SHP77 treated with DMSO at 0.1 percent for 48 hours (cell line): ENCODE measurements around the gene GTF2IRD1.
"Not testable (repeated sequence)": the region's sequence is repeated elsewhere in the genome, so short reads cannot be mapped to it uniquely, and the experiment has no call there.

ENCODE experiments used
- DNase-seq: peaks from one replicate; lab custom pipeline; 2025; lab: John Stamatoyannopoulos, UW

The GTF2IRD1 gene

GRCh38 chr7:74453322-74454011, at the start of gene GTF2IRD1:
Gene GTF2IRD1 (plus strand): TSS chr7:74453906. CDS start chr7:74508081, 54,175 bp downstream.
- DNase-seq = peak; percentile 50

DNA sequence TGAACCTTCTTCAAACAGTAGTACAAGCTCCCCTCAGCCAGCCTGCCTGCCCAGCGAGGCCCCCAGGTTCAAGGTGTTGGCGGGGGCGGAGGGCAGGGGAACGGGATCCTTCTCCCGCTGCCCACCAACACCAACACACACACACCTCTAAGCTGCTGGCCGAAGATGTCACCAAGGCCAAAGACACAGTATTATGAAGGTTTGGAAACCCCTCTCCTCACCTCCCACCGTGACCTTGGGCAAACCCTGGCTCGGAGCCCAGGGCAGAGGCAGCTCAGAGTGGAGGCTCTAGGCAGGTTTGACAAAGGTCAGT, 49.4 kb upstream of the GTF2IRD1 start:
- DNase-seq = no peak

- DNase-seq = no peak
Measured at GRCh38 chr7:74404741-74405140, 49.0 kb upstream of the GTF2IRD1 start.

GRCh38 chr7:74405191-74405898, 48.4 kb upstream of the GTF2IRD1 start:
- no peak for DNase-seq

GRCh38 chr7:74405899-74406512, 47.7 kb upstream of the GTF2IRD1 start:
- DNase-seq = no peak

DNA sequence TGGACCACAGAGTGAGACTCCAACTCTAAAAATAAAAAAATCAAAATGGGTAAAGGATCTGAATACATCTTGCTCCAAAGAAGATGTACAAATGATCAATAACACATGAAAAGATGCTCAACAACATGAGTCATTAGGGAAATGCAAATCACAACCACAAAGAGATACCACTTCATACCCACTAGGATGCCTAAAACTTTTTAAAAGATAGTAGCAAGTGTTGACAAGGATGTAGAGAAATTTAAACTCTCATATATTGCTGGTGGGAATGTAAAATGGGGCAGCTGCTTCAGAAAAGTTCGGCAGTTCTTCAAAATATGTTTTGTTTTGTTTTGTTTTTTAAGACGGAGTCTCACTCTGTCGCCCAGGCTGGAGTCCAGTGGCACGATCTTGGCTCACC, 45.7 kb upstream of the GTF2IRD1 start:
- no peak for DNase-seq

DNA sequence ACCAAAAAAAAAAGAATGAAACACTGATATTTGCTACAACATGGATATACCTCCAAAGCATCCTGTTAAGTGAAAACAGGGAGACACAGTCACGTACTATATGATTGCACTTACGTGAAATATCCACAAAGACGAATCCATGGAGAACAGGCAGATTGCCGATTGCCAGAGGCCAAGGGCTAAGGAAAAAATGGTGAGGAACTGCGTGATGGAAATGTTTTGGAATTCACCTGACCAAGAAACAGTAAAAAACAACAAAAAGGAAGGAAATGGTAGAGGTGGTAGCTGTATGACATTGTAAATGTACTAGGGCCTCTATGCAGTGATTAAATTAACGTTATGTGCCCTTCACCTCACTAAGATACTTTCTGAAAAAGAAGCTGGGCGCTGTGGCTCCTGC, 44.1 kb upstream of the GTF2IRD1 start:
- DNase-seq = no peak

- no peak for DNase-seq
Measured at GRCh38 chr7:74410772-74411171, 42.9 kb upstream of the GTF2IRD1 start.

DNA sequence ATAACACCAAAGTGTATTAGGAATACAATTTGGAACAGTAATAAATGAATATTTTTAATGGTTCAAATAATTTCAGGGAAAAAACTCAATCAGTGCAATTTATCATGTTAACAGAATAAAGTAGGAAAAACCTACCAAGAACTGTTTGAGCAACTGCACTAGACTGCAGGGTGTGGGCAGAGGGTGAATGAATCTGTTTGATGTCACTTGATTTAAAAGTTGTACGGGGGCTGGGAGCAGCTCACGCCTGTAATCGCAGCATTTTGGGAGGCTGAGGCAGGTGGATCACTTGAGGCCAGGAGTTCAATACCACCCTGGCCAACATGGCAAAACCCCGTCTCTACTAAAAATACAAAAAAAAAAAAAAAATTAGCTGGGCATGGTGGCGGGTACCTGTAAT, 42.1 kb upstream of the GTF2IRD1 start:
- not testable (repeated sequence) for DNase-seq

DNA sequence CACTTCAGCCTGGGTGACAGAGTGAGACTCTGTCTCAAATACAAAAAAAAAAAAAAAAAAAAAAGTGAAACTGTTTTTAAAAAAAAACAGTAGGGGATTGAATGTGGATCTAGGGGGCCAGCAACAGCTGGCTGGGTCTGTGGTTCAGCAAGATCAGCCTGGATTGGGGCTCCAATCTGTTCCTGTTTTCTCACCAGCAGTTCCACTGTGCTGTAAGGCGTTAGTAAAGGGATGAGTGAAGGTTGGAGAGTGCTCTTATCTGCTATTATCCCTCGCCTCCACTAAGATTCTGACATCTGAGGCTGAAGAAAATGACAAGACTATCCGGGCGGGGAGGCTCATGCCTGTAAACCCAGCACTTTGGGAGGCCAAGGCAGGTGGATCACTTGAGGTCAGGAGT, 41.6 kb upstream of the GTF2IRD1 start:
- no peak for DNase-seq

- DNase-seq = no peak
Measured at GRCh38 chr7:74412603-74413002, 41.1 kb upstream of the GTF2IRD1 start.

GRCh38 chr7:74414595-74415333, 38.9 kb upstream of the GTF2IRD1 start:
- not testable (repeated sequence) for DNase-seq

- no peak for DNase-seq
Measured at GRCh38 chr7:74417419-74417971, 36.2 kb upstream of the GTF2IRD1 start.

- no peak for DNase-seq
Measured at GRCh38 chr7:74418076-74418475, 35.6 kb upstream of the GTF2IRD1 start.

DNA sequence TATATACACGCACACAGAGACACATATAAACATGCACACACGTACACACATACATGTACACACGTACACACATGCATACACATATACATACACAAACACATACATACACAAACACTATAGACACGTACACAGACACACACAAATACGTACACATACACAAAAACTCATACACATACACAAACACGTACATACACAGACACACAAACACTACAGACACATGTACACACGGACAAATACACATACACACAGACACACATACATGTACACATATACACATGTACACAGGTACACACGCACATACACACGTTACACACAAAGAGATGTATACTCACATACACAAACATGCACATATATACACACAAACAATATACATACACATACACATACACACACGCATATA, 35.2 kb upstream of the GTF2IRD1 start:
- DNase-seq = no peak

- DNase-seq = not testable (repeated sequence)
Measured at GRCh38 chr7:74419232-74419631, 34.5 kb upstream of the GTF2IRD1 start.

GRCh38 chr7:74420006-74420405, 33.7 kb upstream of the GTF2IRD1 start:
- no peak for DNase-seq

- no peak for DNase-seq
Measured at GRCh38 chr7:74424291-74424880, 29.3 kb upstream of the GTF2IRD1 start.

DNA sequence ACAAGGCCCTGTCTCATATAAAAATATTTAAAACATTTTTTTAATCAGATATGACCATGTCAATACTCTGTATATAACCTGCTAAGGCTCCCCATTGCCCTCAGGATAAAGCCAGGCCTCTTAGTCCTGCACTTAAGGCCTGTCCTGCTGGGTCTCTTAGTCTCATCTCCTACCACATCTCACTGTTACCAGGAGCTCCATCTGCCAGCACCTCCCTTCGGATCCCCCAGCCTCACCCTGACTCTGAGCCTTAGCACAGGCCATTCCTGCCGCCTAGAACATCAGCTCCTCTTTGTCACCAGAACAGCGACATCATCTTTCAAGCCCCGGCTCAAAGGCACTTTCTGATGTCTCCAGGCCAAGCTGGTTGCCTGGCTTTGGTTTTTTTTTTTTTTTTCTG, 25.7 kb upstream of the GTF2IRD1 start:
- DNase-seq = no peak

DNA sequence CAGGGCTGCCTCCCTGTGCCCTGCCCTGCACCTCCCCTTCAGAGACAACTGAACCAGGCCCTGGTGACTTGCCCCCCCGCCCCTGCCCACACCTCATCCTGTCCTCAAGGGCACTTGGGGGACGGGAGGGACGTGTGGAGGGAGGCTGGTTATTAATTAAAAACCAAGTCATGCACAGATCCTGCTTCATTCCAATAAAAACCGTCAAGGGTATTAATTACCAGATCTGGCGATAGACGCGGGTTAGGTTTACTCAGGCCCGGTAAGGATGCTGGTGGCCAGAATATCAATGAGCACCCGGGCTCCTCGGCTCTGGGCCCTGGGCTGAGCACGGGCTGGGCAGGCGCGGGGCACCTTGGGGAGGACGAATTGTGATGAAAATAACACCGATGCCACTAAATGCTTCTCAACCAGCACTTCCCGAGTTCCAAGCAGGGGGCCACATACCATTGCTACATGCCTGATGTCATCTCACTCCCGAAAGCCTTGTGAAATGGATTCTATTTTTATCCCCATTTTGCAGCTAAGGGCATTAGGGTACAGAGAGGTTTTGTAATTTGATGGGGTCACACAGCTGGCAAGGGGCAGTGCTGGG, 24.5 kb upstream of the GTF2IRD1 start:
- no peak for DNase-seq

DNA sequence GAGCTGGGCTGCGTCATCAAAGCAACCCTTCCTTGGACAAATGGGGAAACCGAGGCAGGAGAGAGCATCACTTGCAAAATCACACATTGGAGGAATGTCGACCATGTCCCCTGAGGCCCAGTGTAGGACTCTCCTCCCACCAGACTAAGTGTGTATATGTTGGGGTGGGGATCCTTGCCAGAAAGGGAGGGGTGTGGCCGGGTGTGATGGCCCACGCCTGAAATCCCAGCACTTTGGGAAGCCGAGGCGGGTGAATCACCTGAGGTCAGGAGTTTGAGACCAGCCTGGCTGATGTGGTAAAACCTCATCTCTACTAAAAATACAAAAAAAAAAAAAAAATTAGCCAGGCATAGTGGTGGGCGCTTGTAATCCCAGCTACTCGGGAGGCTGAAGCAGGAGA, 23.3 kb upstream of the GTF2IRD1 start:
- not testable (repeated sequence) for DNase-seq
